Smooth muscle cell (in vitro differentiated cells): Measurements from ENCODE around the gene ABHD17A. TPM values are rescaled to one million over a fixed set of nuclear protein-coding genes. Genes with fewer than 3 reads are reported as not detected.

Source experiments
- DNase-seq: peaks from one replicate; lab custom pipeline; 2025; ENCODE audit not compliant: unreplicated experiment; lab: John Stamatoyannopoulos, UW
- H2AFZ ChIP-seq: fragments of 200-600 bp; sonication (generic); 2 replicates; pipeline ENCODE4 v1.6.0; 2016; ENCODE audit warnings: antibody characterized with exemption, low read depth, mild to moderate bottlenecking
- H3F3A ChIP-seq: fragments of 200-600 bp; sonication (generic); 2 replicates; pipeline ENCODE4 v1.6.0; 2017; ENCODE audit warnings: antibody characterized with exemption, low read depth
- H3K27ac ChIP-seq: fragments of 200-600 bp; sonication (generic); 2 replicates; pipeline ENCODE4 v1.5.1; 2016; ENCODE audit warnings: low read depth, mild to moderate bottlenecking
- H3K27me3 ChIP-seq: fragments of 200-600 bp; sonication (generic); 2 replicates; pipeline ENCODE4 v1.6.1; 2016; ENCODE audit warnings: low read depth, mild to moderate bottlenecking
- H3K36me3 ChIP-seq: fragments of 200-600 bp; sonication (generic); 2 replicates; pipeline ENCODE4 v1.5.1; 2016; ENCODE audit warnings: low read depth
- H3K4me1 ChIP-seq: fragments of 200-600 bp; sonication (generic); 2 replicates; pipeline ENCODE4 v1.5.1; 2016; ENCODE audit warnings: low read depth
- H3K4me2 ChIP-seq: fragments of 200-600 bp; sonication (generic); 2 replicates; pipeline ENCODE4 v1.6.0; 2016; ENCODE audit warnings: mild to moderate bottlenecking
- H3K4me3 ChIP-seq: fragments of 200-600 bp; sonication (generic); 2 replicates; pipeline ENCODE4 v1.5.1; 2016; ENCODE audit warnings: mild to moderate bottlenecking
- H3K79me2 ChIP-seq: fragments of 200-600 bp; sonication (generic); 2 replicates; pipeline ENCODE4 v1.6.0; 2016; ENCODE audit warnings: low read depth, mild to moderate bottlenecking
- H3K9ac ChIP-seq: fragments of 200-600 bp; sonication (generic); 2 replicates; pipeline ENCODE4 v1.6.0; 2016; ENCODE audit warnings: low read depth
- H3K9me3 ChIP-seq: fragments of 200-600 bp; sonication (generic); replicated peaks from 2 replicates; pipeline ENCODE4 v1.5.1; 2016; ENCODE audit warnings: low read depth
- H4K20me1 ChIP-seq: fragments of 200-600 bp; sonication (generic); 2 replicates; pipeline ENCODE4 v1.6.0; 2016; ENCODE audit warnings: low read depth
- CTCF ChIP-seq: fragments of 200-600 bp; sonication (generic); IDR thresholded peaks from 2 replicates; pipeline ENCODE4 v1.5.1; 2017; ENCODE audit warnings: borderline replicate concordance, mild to moderate bottlenecking, antibody characterized with exemption; ENCODE audit not compliant: insufficient read depth, poor library complexity, severe bottlenecking
- WGBS: methylation state at CpG from one replicate; pipeline ENCODE4 v1.1.7; 2016; ENCODE audit warnings: low lambda C conversion rate; 5-methylcytosine and 5-hydroxymethylcytosine counted together
- polyA plus RNA-seq: library from polyadenylated mRNA; unstranded; fragments of >200 nt; fragmentation: Nextera tagmentation; extraction: Ambion mirVana; gene quantifications from 2 replicates; pipeline ENCODE4 v1.2.1, GENCODE V29; 2016
- total RNA-seq: library from RNA; depleted of rRNA; stranded (reverse); fragments of >200 nt; gene quantifications from 2 replicates; pipeline ENCODE4 v1.2.3, GENCODE V29; 2014

Gene ABHD17A
- total and polyA plus RNA-seq, 2 experiments from 2014 or later, result 42.9 to 106 TPM

GRCh38 chr19:1917146-1917545 is 31.9 kb upstream of the ABHD17A start:
- no peak for DNase-seq
- H3K27ac ChIP-seq, result no peak overlapping the region
- H2AFZ ChIP-seq, result no peak overlapping the region
- no peaks in the 10 kb centered on the region for H3K36me3 ChIP-seq
- H3K79me2 ChIP-seq, result peaks cover 11% of the 10 kb centered on the region
- no peak overlapping the region for H3K9ac ChIP-seq
- no peaks in the 10 kb centered on the region for H3K4me1 ChIP-seq
- no peaks in the 10 kb centered on the region for H3K9me3 ChIP-seq
- no peak for TF ChIP-seq CTCF
- 97% methylated on average over 15 of the region's 17 CpGs for WGBS
- H3F3A ChIP-seq, result no peaks in the 10 kb centered on the region
- no peak overlapping the region for H3K4me3 ChIP-seq
- H3K4me2 ChIP-seq, result no peak overlapping the region
- peaks cover 53% of the 10 kb centered on the region for H4K20me1 ChIP-seq
- no peaks in the 10 kb centered on the region for H3K27me3 ChIP-seq

- Histone ChIP-seq H3K4me2 (no peak overlapping the region), H3K4me3 (no peak overlapping the region), H3K27ac (no peak overlapping the region), H3K36me3 (no peaks in the 10 kb centered on the region), H3K9me3 (no peaks in the 10 kb centered on the region), H3F3A (no peaks in the 10 kb centered on the region), H4K20me1 (peaks cover 76% of the 10 kb centered on the region), H3K9ac (no peak overlapping the region), H3K27me3 (no peaks in the 10 kb centered on the region), H2AFZ (no peak overlapping the region), H3K79me2 (peaks cover 34% of the 10 kb centered on the region), H3K4me1 (no peaks in the 10 kb centered on the region)
- TF ChIP-seq CTCF, result no peak
- DNase-seq, result no peak
- WGBS, result over 99% methylated on average over 22 of the region's 23 CpGs
Measured at GRCh38 chr19:1914826-1915341, 29.6 kb upstream of the ABHD17A start.

GRCh38 chr19:1913781-1914577 is 28.7 kb upstream of the ABHD17A start:
- H3K4me2 ChIP-seq, result no peak overlapping the region
- peaks cover 43% of the 10 kb centered on the region for H3K79me2 ChIP-seq
- H3K27me3 ChIP-seq, result no peaks in the 10 kb centered on the region
- no peaks in the 10 kb centered on the region for H3F3A ChIP-seq
- no peaks in the 10 kb centered on the region for H3K4me1 ChIP-seq
- H3K9me3 ChIP-seq, result no peaks in the 10 kb centered on the region
- H2AFZ ChIP-seq, result no peak overlapping the region
- no peak overlapping the region for H3K27ac ChIP-seq
- no peak overlapping the region for H3K4me3 ChIP-seq
- H4K20me1 ChIP-seq, result peaks cover 85% of the 10 kb centered on the region
- H3K36me3 ChIP-seq, result no peaks in the 10 kb centered on the region
- TF ChIP-seq CTCF, result no peak
- no peak for DNase-seq
- no peak overlapping the region for H3K9ac ChIP-seq
- WGBS, result 95% methylated on average over 19 of the region's 23 CpGs
